Colon (tissue), 2 donors: ENCODE results near the gene RSRC1.

Source experiments
- FAIRE-seq: peaks from 2 replicates; lab custom pipeline; 2012; peaks lifted over from hg19 to GRCh38; lab: Jason Lieb, UNC
- donor health status: control.
- donor health status: control.

RSRC1 gene

DNA sequence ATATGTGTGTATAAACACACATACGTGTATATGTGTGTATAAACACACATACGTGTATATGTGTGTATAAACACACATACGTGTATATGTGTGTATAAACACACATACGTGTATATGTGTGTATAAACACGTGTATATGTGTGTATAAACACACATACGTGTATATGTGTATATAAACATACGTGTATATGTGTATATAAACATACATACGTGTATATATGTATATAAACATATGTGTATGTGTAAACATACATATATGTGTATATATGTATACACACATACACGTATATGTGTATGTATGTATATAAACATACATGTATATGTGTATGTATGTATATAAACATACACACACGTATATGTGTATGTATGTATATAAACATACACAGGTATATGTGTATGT, 119.1 kb downstream of the RSRC1 start:
- FAIRE-seq = peak; percentile 57

DNA sequence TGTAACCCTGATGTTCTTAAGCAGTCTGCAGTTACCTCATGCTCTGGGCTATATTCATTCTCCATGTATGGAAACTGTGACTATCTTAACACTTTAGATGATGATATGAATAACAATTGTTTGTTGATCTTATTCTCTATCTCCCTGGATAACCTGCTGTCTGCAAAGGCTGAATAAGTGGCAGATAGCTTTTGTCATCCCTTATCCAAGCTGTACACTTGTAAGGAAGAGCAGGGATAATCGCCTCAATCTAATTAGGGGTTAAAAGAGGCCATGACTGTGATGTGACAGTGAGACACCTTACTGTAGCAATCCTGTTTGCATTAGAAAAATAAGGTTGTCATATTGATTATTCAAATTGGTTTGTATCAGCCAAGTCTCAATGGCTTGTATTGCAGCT, 123.9 kb downstream of the RSRC1 start:
- FAIRE-seq = no peak

DNA sequence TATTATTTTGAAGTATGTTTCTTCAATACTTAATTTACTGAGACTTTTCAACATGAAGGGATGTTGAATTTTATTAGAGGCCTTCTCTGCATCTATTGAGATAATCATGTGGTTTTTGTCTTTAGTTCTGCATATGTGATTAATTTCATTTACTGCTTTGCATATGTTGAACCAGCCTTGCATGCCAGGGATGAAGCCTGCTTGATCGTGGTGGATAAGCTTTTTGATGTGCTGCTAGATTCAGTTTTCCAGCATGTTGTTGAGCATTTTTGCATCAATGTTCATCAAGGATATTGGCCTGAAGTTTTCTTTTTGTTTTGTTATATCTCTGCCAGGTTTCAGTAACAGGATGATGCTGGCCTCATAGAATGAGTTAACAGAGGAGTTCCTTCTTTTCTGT, 134.4 kb downstream of the RSRC1 start:
- FAIRE-seq = no peak

DNA sequence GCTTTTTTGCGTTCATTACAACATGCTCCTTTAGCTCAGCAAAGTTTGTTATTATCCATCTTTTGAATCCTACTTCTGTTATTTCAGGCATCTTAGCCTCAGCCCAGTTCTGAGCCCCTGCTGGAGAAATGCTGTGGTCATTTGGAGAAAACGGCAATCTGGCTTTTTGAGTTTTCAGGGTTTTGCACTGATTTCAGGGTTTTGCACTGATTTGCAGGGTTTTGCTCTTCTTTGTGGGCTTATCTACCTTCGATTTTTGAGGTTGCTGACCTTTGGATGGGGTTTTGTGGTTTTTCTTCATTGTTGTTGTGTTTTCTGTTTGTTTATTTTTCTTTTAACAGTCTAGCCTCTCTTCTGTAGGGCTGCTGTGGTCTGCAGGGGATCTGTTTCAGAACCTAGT, 137.4 kb downstream of the RSRC1 start:
- FAIRE-seq = no peak

GRCh38 chr3:158248261-158248660, 138.4 kb downstream of the RSRC1 start:
- FAIRE-seq = no peak

DNA sequence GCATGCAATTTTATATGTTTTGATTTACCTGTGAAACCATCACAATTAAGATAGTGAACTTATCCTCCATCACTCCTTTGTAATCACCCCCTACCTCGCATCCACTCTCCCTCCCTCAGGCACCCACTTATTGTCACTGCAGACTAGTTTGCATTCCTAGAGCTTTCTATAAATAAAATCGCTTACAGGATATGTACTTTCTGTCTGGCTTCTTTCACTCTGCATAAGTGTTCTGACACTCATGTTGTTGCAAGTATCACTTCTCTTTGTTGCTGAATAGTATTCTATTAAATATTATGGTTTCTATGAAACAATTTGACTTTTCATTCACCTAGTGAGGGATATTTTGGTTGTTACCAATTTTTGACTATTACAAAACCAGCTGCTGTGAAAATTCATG, 139.3 kb downstream of the RSRC1 start:
- no peak for FAIRE-seq

DNA sequence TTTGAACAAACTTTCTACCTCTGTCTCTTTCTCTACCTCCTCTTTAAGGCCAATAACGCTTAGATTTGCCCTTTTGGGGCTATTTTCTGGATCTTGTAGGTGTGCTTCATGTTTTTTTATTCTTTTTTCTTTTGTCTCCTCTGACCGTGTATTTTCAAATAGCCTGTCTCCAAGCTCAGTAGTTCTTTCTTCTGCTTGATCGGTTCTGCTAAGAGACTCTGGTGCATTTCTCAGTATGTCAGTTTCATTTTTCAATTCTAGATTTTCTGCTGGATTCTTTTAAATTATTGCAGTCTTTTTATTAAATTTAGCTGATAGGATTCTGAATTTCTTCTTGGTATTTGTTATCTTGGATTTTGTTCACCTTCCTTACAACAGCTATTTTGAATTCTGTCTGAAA, 148.7 kb downstream of the RSRC1 start:
- no peak for FAIRE-seq

DNA sequence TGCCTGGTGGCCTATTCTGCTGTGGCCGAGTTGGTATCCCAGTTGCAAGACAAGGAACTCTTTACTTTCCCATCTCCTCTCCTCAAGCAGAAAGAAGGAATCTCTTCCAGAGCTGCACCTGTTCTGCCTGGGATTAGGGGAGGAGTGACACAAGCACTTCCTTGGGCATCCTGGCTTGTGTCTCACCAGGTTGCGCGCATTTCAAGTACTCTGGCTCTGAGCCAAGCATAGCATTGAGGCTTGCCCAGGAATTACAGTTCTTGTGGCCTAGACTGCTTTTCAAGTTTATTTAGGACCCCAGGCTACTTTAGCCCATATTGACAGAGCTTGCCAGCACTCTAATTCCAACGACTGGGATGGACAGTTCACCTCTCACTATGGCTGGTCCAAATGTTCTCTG, 150.5 kb downstream of the RSRC1 start:
- FAIRE-seq = no peak

DNA sequence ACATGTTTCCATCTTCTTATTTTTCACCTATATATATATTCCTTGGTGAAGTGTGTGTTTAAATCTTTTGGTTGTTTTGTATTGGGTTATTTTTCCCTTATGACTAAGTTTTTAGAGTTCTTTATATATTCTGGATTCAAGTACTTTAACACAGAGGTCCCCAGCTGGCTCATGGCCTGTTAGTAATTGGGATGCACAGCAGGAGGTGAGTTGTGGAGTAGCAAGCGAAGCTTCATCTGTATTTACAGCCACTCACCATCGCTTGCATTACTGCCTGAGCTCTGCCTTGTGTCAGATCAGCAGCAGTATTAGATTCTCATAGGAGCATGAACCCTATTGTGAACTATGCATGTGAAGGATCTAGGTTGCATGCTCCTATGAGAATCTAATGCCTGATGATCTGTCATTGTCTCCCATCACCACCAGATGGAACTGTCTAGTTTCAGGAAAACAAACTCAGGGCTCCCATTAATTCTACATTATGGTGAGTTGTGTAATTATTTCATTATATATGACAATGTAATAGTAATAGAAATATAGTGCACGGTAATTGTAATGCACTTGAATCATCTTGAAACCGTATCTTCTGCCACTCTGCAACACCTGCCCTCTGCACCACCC, 151.6 kb downstream of the RSRC1 start:
- no peak for FAIRE-seq

GRCh38 chr3:158264894-158265293, 155.0 kb downstream of the RSRC1 start:
- FAIRE-seq = no peak

DNA sequence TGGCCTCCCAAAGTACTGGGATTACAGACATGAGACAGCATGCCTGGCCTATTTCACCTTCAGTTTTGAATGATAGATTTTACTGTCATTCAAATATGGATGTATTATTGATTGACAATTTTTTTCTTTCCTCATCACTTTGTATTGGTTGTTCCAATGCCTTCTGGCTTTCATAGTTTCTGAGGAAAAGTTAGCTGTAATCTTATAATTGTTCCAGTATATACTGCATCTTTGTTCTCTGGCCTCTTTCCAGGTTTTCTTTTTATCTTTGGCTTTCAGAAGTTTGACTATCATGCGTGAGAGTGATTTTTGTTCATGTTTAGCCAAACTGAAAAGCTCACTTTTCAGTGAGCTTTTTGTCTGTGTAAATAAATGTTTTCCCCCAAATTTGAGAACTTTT, 157.1 kb downstream of the RSRC1 start:
- no peak for FAIRE-seq

DNA sequence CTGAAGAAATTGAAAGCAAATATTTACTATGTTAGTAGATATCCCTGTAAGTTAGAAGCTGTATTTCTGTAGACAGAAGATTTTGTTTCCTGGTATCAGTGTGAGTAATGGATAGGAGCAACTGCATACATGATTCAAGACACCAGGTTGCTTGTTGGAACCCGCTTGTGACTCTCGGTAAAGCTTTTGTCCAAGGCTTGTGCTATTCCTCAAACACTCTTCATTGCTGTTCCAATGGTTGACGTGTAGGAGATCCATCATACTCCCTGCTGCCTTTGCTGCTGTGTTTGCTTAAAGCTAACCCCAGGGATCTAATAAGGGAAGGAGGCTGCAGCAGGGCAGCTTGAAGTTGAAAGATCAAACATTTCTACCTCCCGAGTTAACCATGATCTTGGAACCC, 160.1 kb downstream of the RSRC1 start:
- FAIRE-seq = no peak

DNA sequence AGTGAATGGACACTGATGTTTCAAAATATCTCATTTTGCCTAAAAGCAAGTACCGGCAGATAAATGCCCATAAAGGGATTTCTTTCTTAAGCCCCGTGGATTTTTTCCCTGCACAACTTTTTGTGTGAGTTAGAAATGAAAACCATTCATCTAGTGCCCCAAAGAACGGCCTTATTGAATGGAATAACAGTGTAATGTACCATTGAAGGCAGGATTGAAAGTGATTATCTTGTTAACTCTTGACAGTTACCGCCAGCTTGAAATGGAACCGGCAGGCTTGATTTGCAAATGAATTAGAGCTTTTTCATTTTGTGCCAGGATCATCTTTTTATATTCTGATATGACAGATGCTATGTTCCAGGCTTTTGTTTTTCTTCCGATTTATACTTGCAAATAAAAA, 162.2 kb downstream of the RSRC1 start:
- no peak for FAIRE-seq

GRCh38 chr3:158273656-158274055, 163.8 kb downstream of the RSRC1 start:
- no peak for FAIRE-seq

DNA sequence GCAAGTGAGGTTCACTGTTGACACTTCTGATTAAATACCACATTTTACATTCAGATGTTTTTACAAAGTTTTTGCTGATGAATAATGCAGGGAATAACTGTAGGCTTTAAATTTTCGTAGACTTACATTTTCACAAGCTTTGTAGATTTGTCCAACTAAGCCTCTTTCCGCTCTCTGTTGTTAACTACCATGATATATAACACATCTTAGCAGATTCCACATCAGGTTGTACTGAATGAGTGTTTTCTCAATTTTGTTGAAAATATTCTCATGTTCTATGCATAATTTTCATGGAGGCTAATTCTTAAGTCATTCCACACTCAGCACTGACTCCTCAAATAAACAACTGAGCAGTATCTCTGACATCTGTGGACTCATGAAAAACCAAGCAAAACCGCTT, 168.3 kb downstream of the RSRC1 start:
- FAIRE-seq = no peak

DNA sequence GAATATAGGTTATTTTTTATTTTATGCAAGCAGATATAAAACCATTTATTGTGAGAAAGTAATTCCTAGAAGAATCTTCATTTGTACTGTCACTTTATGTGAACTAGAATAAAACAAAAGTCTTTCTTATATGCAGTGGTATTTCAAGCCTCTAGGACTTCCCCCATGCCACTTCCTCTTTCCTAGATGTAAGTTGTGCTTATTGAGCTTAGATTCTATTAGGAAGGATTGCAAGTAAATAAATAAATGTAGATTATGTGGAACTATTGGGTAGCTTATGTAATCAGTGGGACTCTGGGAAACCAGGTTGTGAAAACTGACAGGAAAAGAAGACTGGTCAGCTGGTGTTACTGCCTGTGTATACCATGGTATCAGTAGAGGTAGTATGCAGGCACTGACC, 169.7 kb downstream of the RSRC1 start:
- no peak for FAIRE-seq

DNA sequence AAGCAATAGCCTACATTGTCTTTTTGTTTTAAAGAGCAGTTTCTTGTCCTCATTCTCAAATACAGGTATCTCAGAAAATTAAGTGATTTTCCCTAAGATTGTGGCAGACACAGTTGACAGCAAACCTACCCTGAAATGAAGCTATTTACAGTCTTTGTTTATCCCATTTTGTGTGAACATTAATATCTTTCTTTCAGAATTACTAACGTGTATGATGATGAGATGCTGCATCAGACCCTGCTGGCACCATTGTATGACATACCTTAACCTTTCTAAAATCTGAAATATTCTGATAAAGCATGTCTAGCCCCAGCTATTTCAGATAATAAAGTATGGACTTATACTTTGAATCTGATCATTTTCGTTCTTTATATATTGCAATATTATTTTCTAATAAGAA, 185.9 kb downstream of the RSRC1 start:
- FAIRE-seq = no peak

DNA sequence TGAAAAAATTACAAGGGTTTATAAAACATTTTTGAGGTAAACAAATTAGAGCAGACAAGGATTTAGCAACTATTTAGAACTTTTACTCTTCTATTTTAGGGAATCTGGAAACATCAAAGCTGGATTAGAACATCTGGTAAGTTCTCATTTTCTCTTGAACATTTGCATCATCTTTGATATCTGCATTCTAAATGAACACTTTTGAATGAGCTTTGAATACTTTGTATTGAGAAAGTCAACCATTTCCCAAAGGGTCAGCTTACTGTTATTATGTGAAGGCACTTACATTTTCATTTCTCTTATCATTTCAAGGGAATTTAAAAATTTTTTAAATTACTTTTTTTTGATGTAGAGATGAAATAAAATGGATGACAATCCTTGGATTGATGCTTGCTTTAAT, 188.1 kb downstream of the RSRC1 start:
- peak; percentile 24 for FAIRE-seq

DNA sequence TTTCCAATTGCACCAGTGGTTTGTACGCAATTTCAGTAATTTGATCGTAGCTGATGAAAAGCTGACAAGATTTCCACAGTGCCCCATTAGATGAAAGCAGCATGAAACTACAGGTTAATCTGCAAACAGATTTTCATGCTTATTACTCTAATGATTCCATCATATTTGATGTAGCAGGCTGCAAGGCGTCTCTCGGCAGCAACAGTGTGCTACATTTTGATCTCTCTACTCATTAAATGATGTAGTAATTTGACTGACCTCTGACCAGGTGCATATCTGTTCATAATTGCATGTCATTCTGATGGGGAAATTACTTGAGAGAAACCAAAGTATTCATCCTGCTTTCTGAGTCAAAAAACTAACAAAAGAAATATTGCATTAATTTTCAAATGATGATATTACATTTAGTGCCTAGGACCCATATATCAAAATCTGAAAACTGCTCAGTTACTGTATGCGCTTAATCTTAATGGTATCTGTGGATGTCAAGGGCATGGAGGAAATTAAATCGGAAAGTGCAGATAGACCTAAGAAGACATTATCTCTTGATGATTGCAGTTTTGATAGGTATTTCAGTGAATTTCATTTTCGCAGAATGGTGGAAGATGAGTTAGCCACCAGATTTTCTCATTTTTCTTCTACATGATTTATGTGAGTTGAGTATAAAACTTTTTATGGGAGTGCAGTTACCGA, 198.5 kb downstream of the RSRC1 start:
- no peak for FAIRE-seq

- no peak for FAIRE-seq
These were observed 202.8 kb downstream of the RSRC1 start for GRCh38 chr3:158312560-158313141.

DNA sequence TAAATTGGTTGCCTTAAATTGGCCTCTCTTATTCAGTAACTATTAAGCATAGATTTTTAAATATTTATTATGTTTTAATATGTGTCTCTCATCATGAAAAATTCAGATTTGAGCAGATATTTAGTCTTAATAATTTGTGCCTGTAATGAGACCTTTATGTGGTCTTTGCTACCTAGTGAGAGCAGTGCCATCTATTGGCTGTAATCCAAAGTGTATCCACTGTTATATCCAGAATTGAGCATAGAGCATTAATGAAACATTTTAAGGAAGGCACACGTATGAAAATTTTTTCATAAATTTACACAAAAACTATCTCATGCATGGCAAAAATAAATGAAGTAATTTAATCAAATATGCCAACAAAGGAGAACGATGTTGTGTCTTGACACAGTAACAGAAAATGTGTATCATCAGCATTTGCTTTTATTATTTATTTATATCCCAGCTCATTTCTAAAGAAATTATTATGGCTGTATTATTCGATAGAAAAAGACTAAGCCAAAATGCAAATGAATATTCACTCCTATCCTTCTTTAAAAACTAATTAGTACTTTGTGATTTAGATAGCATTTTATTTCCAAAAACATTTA, 203.5 kb downstream of the RSRC1 start:
- FAIRE-seq = peak; percentile 33

DNA sequence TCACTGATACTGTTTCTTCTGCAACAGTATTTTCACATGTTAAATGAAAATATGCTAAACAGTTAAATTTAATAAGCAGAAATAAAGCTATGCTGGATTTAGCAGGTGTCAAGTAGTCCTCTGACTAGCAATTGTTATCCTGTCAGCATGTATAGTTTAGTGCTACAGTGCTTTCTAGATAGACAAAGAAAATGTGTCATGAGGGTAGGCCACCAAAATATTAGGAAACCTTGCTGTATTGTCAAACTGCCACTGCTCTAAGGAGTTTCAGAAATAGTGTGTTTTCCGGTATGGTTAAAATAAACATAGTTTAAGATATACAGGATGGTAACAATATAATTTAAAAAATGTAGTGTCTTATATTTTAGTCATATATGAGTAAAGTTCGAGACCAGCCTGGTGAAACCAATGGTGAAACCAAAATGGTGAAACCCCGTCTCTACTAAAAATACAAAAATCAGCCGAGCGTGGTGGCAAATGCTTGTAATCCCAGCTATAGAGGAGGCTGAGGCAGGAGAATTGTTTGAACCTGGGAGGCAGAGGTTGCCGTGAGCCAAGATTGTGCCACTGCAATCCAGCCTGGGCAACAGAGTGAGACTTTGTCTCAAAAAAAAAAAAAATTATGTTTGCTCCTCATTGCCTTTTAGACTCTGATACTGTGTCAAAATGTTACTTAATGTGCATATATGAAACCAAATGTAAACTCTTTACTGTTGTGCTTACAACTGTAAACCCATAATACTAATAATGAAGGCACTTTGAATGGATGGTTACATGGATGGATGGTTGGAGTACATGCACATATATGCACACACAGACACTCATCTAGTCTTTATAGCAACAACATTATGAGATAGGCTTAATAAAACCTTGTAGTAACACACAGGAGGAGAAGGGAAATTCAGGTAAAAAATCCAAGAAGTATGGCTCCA, 204.8 kb downstream of the RSRC1 start:
- FAIRE-seq = no peak
